Mesodermal cell (in vitro differentiated cells): ENCODE results near the gene B4GALNT2.
"Not testable (repeated sequence)": the region's sequence is repeated elsewhere in the genome, so short reads cannot be mapped to it uniquely, and the experiment has no call there.

Experiments used
- H3K27ac ChIP-seq: 2 replicates; pipeline ENCODE4 v1.7.0; 2013; ENCODE audit warnings: mild to moderate bottlenecking, low read depth, low read length, moderate library complexity; ENCODE audit not compliant: severe bottlenecking
- H3K36me3 ChIP-seq: 2 replicates; pipeline ENCODE4 v1.7.1; 2013; ENCODE audit warnings: mild to moderate bottlenecking, low read length, moderate library complexity; ENCODE audit not compliant: control insufficient read depth, insufficient read depth
- H3K4me1 ChIP-seq: one replicate; pipeline ENCODE4 v1.7.1; 2013; ENCODE audit warnings: mild to moderate bottlenecking, low read length; ENCODE audit not compliant: insufficient read depth, control insufficient read depth, poor library complexity, severe bottlenecking
- H3K4me3 ChIP-seq: 2 replicates; pipeline ENCODE4 v1.7.0; 2013; ENCODE audit warnings: low read length, control low read depth, mild to moderate bottlenecking; ENCODE audit not compliant: insufficient read depth, poor library complexity, severe bottlenecking; ENCODE audit errors: extremely low read depth
- H3K9me3 ChIP-seq: 2 replicates; pipeline ENCODE4 v1.7.1; 2013; ENCODE audit warnings: mild to moderate bottlenecking, low read length, moderate library complexity; ENCODE audit not compliant: control insufficient read depth
- WGBS, 2 experiments: methylation state at CpG; one replicate each; pipeline ENCODE4 v1.1.5; 2013; ENCODE audit warnings: missing lambda C conversion rate in 2 of 2; ENCODE audit not compliant: insufficient coverage in 2 of 2; 5-methylcytosine and 5-hydroxymethylcytosine counted together

B4GALNT2 gene

DNA sequence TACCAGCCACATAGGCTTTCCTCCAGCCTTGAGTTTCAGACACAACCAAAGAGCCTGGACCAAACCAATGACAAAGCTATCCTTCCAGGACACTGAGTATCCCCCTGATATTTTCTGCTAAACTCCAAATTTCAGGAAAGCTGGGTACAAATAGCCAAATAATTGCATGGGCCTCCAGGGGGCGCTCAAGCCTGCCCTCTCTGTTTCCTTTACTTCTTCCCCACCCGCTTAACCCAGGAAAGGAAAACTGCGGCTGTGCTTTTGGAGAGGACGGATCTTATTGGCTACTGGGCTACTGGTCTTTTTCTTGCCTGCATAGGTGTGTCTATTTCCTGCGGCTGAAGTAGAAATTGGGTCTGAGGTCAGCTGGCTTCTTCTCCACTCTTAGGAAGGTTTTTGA, 47.7 kb downstream of the B4GALNT2 start:
- Histone ChIP-seq H3K27ac (no peak overlapping the region), H3K9me3 (peaks cover 43% of the 10 kb centered on the region), H3K36me3 (no peaks in the 10 kb centered on the region), H3K4me1 (no peaks in the 10 kb centered on the region), H3K4me3 (no peak overlapping the region)
- 40% methylated on average over 4 of the region's 5 CpGs; no CpG with 5 or more reads in 1 of the 2 experiments for WGBS, 2 experiments

GRCh38 chr17:49180998-49181635, 48.5 kb downstream of the B4GALNT2 start:
- Histone ChIP-seq H3K4me3 (no peak overlapping the region), H3K9me3 (peaks cover 42% of the 10 kb centered on the region), H3K36me3 (no peaks in the 10 kb centered on the region), H3K27ac (no peak overlapping the region), H3K4me1 (no peaks in the 10 kb centered on the region)
- WGBS, 2 experiments, result 85 to 86% methylated on average over 4 to 6 of the region's 6 CpGs

- Histone ChIP-seq H3K36me3 (no peaks in the 10 kb centered on the region), H3K4me1 (no peaks in the 10 kb centered on the region), H3K4me3 (no peak overlapping the region), H3K27ac (no peak overlapping the region), H3K9me3 (peaks cover 29% of the 10 kb centered on the region)
- WGBS, 2 experiments, result 74 to 82% methylated on average over 4 to 5 of the region's 5 CpGs
Observed at GRCh38 chr17:49183341-49183740, 50.8 kb downstream of the B4GALNT2 start.

GRCh38 chr17:49183801-49184200, 51.2 kb downstream of the B4GALNT2 start:
- Histone ChIP-seq H3K36me3 (no peaks in the 10 kb centered on the region), H3K4me3 (no peak overlapping the region), H3K9me3 (peaks cover 29% of the 10 kb centered on the region), H3K4me1 (no peaks in the 10 kb centered on the region), H3K27ac (no peak overlapping the region)
- WGBS, 2 experiments, result 91 to 95% methylated on average over 5 to 7 of the region's 7 CpGs

GRCh38 chr17:49184522-49184921, 52.0 kb downstream of the B4GALNT2 start:
- H3K4me3 ChIP-seq, H3K27ac ChIP-seq, H3K36me3 ChIP-seq, H3K4me1 ChIP-seq: not testable (repeated sequence)
- peaks cover 29% of the 10 kb centered on the region for H3K9me3 ChIP-seq

DNA sequence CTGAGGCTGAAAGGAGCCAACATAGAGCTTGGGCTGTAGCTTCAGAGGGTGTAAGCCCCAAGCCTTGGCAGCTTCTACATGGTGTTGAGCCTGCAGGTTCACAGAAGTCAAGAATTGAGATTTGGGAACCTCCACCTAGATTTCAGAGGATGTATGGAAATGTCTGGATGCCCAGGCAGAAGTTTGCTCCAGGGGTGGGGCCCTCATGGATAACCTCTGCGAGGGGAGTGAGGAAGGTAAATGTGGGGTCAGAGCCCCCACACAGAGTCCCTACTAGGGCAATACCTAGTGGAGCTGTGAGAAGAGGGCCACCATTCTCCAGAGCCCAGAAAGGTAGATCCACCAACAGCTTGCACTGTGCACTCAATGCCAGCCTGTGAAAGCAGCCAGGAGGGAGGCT, 52.8 kb downstream of the B4GALNT2 start:
- H3K4me1 ChIP-seq, H3K27ac ChIP-seq, H3K4me3 ChIP-seq, H3K36me3 ChIP-seq: not testable (repeated sequence)
- no CpG with 5 or more reads among the region's 1 CpG for WGBS, 2 experiments
- peaks cover 29% of the 10 kb centered on the region for H3K9me3 ChIP-seq

DNA sequence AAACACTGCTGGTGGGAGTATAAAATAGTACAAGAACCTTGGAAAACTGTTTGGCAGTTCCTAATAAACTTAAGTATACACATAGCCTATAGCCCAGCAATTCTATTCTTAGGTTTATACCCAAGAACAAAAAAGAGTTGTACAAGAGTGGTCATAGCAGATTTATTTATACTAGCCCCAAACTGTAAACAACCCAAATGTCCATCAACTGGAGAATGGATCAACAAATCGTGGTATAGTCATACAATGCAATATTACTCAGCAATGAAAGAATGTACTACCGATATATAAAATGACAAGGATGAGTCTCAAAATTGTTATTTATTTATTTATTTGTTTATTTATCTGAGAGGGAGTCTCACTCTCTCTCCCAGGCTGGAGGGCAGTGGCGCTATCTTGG, 54.7 kb downstream of the B4GALNT2 start:
- Histone ChIP-seq H3K27ac (no peak overlapping the region), H3K9me3 (peaks cover 25% of the 10 kb centered on the region), H3K4me3 (no peak overlapping the region), H3K4me1 (no peaks in the 10 kb centered on the region), H3K36me3 (no peaks in the 10 kb centered on the region)
- WGBS, 2 experiments, result 88 to 100% methylated on average over 1 of the region's 3 CpGs

DNA sequence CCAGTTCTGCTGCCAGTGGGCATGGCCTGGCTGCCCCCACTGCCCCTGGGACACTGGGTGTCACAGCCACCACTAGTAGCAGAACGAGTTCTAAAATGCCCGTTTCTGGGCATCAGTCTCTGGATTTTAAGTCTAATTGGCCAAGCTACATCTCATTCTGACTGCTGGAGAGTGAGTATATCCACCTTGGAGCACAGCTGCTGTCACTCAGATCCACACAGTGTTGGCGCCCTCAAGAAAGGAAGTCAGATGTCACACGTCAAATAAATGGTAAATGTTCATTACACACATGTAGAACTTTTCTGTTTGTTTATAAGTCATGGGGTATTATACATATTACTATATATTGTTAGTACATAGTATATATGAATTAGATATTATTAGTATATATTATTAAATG, 58.4 kb downstream of the B4GALNT2 start:
- no peak overlapping the region for H3K27ac ChIP-seq
- no peak overlapping the region for H3K4me3 ChIP-seq
- no peaks in the 10 kb centered on the region for H3K4me1 ChIP-seq
- WGBS, 2 experiments, result 72 to 89% methylated on average over 2 of the region's 4 CpGs
- H3K9me3 ChIP-seq, result peaks cover under 1% of the 10 kb centered on the region
- H3K36me3 ChIP-seq, result no peaks in the 10 kb centered on the region

- Histone ChIP-seq H3K27ac (peak overlapping the region; percentile 95), H3K36me3 (no peaks in the 10 kb centered on the region), H3K4me1 (no peaks in the 10 kb centered on the region), H3K9me3 (no peaks in the 10 kb centered on the region), H3K4me3 (peak overlapping the region; percentile 80)
- WGBS, 2 experiments, result 3 to 12% methylated on average over 4 of the region's 8 CpGs
Observed at GRCh38 chr17:49191409-49191916, 58.9 kb downstream of the B4GALNT2 start.

DNA sequence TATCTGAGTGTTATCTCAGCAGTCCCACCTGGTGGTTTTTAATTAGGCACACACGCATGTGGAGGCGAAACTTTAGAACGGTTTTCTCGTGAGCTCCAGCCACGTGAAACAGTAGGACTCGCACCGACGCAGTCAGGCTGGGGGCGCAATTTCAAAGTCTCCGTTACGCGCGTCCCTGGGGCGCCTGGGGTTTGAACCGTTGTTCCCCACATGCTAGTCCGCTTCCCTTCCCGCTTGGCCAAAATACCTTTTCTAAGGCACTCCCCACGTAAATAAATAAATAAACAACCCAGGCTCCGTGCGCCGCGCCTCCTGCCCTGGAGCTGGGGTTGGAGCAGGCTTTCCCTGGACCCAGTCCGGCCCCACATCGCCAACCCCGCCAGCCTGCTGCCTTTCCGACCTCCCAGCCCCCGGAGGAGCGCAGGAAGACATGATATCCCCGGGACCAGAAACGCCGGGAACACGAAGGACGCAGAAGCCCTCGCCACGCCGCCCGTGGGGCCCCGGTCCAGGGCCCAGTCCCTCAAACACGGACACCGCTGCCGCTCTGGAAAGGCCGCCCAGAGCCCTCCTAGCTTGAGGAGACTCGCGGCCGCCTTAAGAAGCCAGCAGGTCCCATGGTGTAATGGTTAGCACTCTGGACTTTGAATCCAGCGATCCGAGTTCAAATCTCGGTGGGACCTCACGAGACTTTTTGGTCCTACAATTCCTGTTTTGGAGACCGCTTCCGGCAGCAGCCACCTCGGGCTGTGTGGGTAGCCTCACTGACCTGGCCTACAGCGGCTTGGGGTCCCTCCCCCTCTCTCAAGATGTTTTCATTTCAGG, 59.6 kb downstream of the B4GALNT2 start:
- Histone ChIP-seq H3K4me1 (no peaks in the 10 kb centered on the region), H3K9me3 (no peaks in the 10 kb centered on the region), H3K4me3 (peak overlapping the region; percentile 80), H3K27ac (peak overlapping the region; percentile 95), H3K36me3 (no peaks in the 10 kb centered on the region)
- WGBS, 2 experiments, result 1% methylated on average over 40 to 50 of the region's 53 CpGs
